Skeletal muscle satellite cell (primary cell): ENCODE measurements around the gene NPM3.

Source experiments
- H3K27me3 ChIP-seq: 2 replicates; pipeline ENCODE4 v1.7.0; 2013; ENCODE audit warnings: low read length; ENCODE audit not compliant: control insufficient read depth, insufficient read depth
- H3K36me3 ChIP-seq: 2 replicates; pipeline ENCODE4 v1.7.0; 2013; ENCODE audit warnings: mild to moderate bottlenecking, control low read depth, low read length; ENCODE audit not compliant: insufficient read depth
- H3K4me1 ChIP-seq: 2 replicates; pipeline ENCODE4 v1.7.0; 2013; ENCODE audit warnings: low read length; ENCODE audit not compliant: control insufficient read depth, insufficient read depth
- H3K4me2 ChIP-seq: 2 replicates; pipeline ENCODE4 v1.7.0; 2013; ENCODE audit warnings: mild to moderate bottlenecking, low read length
- H3K4me3 ChIP-seq: 2 replicates; pipeline ENCODE4 v1.7.0; 2013; ENCODE audit warnings: low read length
- H3K9ac ChIP-seq: 2 replicates; pipeline ENCODE4 v1.7.0; 2013; ENCODE audit warnings: mild to moderate bottlenecking, low read depth, low read length, moderate library complexity
- H3K9me3 ChIP-seq: replicated peaks from 2 replicates; pipeline ENCODE4 v1.7.0; 2013; ENCODE audit warnings: mild to moderate bottlenecking, control low read depth, low read length

NPM3 gene

DNA sequence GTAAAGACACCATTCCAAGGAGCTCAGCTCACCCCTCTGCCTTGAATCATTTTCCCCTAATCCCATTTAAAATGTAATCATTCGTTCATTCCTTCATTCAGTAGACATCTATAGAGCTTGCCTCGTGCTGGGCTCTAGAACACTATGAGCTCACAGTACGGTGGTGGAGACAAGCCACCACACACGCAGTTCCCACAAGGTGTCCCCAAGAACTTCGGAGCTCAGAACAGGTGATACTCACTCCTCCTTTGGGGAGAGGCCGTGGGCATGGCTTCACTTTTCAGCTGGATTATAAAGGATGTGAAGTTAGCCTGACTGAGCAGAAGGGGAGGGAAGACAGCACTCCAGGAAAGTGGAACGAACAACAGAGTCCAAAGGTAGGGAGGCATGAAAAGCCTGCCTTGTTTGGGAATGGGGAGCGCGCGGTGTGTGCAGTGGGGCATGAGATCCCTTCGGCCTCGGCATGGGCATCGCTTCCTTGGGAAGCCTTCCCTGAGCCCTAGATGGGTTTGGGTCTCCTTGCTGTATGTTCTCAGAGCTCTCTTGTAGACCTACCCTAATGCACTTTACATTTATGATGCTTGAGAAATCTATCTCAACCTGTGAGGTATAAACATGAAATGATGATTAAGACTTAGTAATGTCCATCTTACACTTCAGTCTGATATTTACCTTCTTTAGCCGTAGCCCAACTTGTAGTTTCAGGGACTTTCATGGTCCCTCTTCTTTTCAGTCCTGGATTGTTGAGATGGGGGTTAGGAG, 35.8 kb upstream of the NPM3 start:
- no peaks in the 10 kb centered on the region for H3K27me3 ChIP-seq
- H3K4me1 ChIP-seq = peaks cover 20% of the 10 kb centered on the region
- peak overlapping the region; percentile 62 for H3K4me3 ChIP-seq
- H3K9ac ChIP-seq = peak overlapping the region; percentile 97
- H3K36me3 ChIP-seq = no peaks in the 10 kb centered on the region
- H3K9me3 ChIP-seq = no peaks in the 10 kb centered on the region
- H3K4me2 ChIP-seq = peak overlapping the region; percentile 79

GRCh38 chr10:101818119-101818871, 35.0 kb upstream of the NPM3 start, which contains the start of gene OGA:
TSS of gene OGA (minus strand) at chr10:101818444. CDS start at chr10:101818022, 422 bp downstream.
- no peaks in the 10 kb centered on the region for H3K27me3 ChIP-seq
- no peaks in the 10 kb centered on the region for H3K36me3 ChIP-seq
- H3K4me2 ChIP-seq = peak within 1 kb of the TSS; percentile 82
- no peaks in the 10 kb centered on the region for H3K9me3 ChIP-seq
- H3K4me1 ChIP-seq = peaks cover 24% of the 10 kb centered on the region
- peak within 1 kb of the TSS; percentile 97 for H3K9ac ChIP-seq
- peak within 1 kb of the TSS; percentile 97 for H3K4me3 ChIP-seq

DNA sequence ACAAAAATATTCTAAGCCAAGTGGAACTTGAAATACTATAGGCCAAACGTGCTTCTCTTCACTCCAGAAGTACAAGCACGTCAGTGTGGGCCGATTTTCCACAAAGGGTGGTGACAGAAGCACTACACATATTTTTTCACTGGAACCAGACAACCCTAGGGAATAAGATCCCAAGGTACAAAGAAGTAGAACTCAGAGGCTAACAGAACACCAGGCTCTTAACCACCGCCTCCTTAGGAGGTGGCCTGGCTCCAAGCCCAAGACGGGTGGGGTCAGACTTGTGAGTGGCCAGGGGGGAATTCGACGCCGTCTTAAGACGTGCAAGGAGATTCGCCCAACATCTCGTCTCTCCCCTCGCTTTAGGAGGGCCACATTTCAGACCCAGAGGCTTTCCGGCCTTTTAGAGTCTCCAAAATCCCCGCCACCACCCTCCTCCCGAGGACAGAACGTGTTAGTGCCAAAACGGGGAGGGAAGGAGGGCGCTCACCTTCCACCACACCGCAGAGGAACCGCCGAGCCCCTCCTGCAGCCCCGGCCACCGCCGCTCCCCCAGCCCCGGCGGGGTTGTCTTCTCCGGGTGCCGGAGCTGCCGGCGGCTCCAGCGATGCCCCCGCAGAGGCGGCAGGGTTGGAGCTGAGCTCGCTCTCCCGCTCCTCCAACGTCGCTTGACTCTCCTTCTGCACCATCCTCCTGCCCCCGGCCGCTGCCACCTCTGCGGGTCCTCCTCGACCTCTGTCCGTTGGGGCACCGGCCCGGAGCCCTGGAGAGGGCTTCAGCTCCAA, 34.3 kb upstream of the NPM3 start:
- Histone ChIP-seq H3K4me3 (peak overlapping the region; percentile 97), H3K4me1 (peaks cover 32% of the 10 kb centered on the region), H3K9ac (peak overlapping the region; percentile 97), H3K4me2 (peak overlapping the region; percentile 82), H3K27me3 (no peaks in the 10 kb centered on the region), H3K9me3 (no peaks in the 10 kb centered on the region), H3K36me3 (peaks cover 6% of the 10 kb centered on the region)

- Histone ChIP-seq H3K36me3 (peaks cover 12% of the 10 kb centered on the region), H3K9me3 (no peaks in the 10 kb centered on the region), H3K4me1 (peaks cover 33% of the 10 kb centered on the region), H3K9ac (peak overlapping the region; percentile 97), H3K4me2 (peak overlapping the region; percentile 82), H3K27me3 (no peaks in the 10 kb centered on the region), H3K4me3 (peak overlapping the region; percentile 97)
Observed at GRCh38 chr10:101816913-101817336, 33.7 kb upstream of the NPM3 start.

DNA sequence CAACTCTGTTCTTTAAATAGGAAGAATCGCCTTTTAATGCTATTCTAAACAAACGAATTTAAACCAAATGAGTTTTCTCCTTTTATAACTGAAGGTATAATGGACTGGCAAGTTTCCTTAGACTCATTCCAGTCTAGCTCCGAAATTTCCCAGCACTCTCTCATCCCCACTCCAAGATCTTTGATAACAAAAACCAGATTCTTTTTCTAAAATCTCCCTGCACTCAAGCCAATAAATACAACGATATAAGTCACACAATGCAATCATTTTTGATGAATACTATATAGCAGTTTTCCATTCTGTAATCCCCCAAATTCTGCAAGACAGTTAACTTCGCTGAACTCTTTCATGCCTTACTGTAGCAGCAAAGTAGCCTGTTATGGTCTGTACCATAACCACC, 33.1 kb upstream of the NPM3 start:
- H3K4me1 ChIP-seq = peaks cover 33% of the 10 kb centered on the region
- peak overlapping the region; percentile 97 for H3K9ac ChIP-seq
- peak overlapping the region; percentile 97 for H3K4me3 ChIP-seq

GRCh38 chr10:101814466-101815071, 31.3 kb upstream of the NPM3 start:
- H3K27me3 ChIP-seq = no peaks in the 10 kb centered on the region
- H3K4me3 ChIP-seq = peak overlapping the region; percentile 97
- peaks cover 26% of the 10 kb centered on the region for H3K36me3 ChIP-seq
- H3K9ac ChIP-seq = no peak overlapping the region
- peak overlapping the region; percentile 82 for H3K4me2 ChIP-seq
- peaks cover 33% of the 10 kb centered on the region for H3K4me1 ChIP-seq
- H3K9me3 ChIP-seq = no peaks in the 10 kb centered on the region

More for the DNA sequence above, 33.1 kb upstream of the NPM3 start:
- H3K36me3 ChIP-seq = peaks cover 14% of the 10 kb centered on the region
- H3K9me3 ChIP-seq = no peaks in the 10 kb centered on the region
- no peaks in the 10 kb centered on the region for H3K27me3 ChIP-seq
- peak overlapping the region; percentile 82 for H3K4me2 ChIP-seq

GRCh38 chr10:101812606-101813005, 29.4 kb upstream of the NPM3 start:
- peaks cover 26% of the 10 kb centered on the region for H3K4me1 ChIP-seq
- H3K9ac ChIP-seq = no peak overlapping the region
- no peaks in the 10 kb centered on the region for H3K9me3 ChIP-seq
- no peaks in the 10 kb centered on the region for H3K27me3 ChIP-seq
- no peak overlapping the region for H3K4me3 ChIP-seq
- H3K4me2 ChIP-seq = no peak overlapping the region
- H3K36me3 ChIP-seq = peaks cover 42% of the 10 kb centered on the region

- Histone ChIP-seq H3K27me3 (no peaks in the 10 kb centered on the region), H3K9me3 (no peaks in the 10 kb centered on the region), H3K9ac (no peak overlapping the region), H3K4me2 (no peak overlapping the region), H3K4me1 (peaks cover 10% of the 10 kb centered on the region), H3K36me3 (peaks cover 72% of the 10 kb centered on the region), H3K4me3 (no peak overlapping the region)
Observed at GRCh38 chr10:101807158-101807557, 23.9 kb upstream of the NPM3 start.

DNA sequence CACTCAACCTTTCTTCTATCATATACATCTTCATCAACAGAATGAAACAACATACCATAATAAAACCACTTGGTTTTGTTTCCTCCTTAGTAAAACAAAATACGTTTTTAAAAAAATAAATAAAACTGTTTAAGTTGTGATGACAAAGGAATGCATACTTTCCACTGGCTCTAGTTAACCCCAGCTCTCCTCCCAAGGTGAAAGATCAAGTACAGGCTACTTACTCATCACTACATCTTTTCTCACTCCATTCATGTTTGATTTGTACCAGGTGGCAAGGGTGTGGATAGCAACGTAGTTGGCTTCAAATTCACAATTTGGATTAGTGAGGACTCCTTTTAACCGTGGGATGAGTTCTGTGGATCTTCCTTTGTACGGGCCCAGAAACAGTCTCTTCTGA, 20.3 kb upstream of the NPM3 start:
- Histone ChIP-seq H3K9ac (no peak overlapping the region), H3K4me2 (no peak overlapping the region), H3K4me1 (peaks cover 10% of the 10 kb centered on the region), H3K9me3 (no peaks in the 10 kb centered on the region), H3K27me3 (no peaks in the 10 kb centered on the region), H3K4me3 (no peak overlapping the region), H3K36me3 (peaks cover 83% of the 10 kb centered on the region)

- Histone ChIP-seq H3K9ac (no peak overlapping the region), H3K4me2 (no peak overlapping the region), H3K9me3 (no peaks in the 10 kb centered on the region), H3K4me3 (no peak overlapping the region), H3K36me3 (peaks cover 94% of the 10 kb centered on the region), H3K27me3 (no peaks in the 10 kb centered on the region), H3K4me1 (no peaks in the 10 kb centered on the region)
Observed at GRCh38 chr10:101797403-101798059, 14.3 kb upstream of the NPM3 start.
